Kasumi-1 (cell line): ENCODE results near the gene TLE2.

Source experiments
- DNase-seq, 2 experiments: peaks; one replicate each; lab custom pipeline; 2025; lab: John Stamatoyannopoulos, UW

TLE2 gene

DNA sequence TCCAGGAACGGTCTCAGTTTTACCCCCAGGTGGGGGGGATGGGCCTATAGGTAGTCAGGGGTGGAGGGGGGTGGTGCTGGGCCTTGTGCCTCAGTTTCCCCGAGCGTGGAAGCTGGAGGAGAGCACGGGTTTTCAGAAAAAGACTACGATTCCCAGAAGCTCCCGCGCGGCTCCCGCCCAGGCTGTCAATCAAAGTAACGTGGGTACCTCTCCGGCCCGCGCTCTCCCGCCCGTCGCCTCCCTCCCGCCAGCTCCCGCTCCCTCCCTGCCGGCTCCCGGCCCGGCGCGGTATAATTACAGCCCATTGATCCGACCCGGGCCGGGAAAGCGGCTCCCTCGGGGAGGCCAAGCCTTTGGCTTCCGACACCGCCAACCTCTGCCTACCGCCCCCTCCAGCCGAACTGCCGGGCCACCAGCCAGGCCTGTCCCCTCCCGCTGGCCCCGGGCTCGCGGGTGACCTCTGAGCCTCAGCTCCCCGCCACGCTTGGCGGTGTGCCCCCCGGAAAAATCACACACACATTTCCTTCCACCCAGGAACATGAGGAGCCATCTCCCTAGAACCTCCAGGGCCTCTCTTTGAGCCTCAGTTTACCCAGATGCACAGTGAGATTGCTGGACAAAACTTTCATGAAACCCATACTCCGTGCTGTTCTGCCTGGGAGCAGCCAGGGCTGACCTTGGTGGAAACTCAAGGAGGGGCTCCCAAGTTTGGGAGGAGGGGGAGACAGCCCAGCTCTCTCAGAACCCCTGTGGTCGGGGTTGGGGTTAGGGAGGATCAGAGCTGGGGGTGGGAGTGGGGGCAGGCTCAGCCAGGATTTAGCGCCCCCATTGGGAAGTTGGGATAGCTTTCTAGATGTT lies 7.3 kb upstream of the TLE2 start:
- peak; percentile 87 to 91 for DNase-seq

- DNase-seq, result peak; percentile 98
Measured at GRCh38 chr19:3035542-3036118, 6.5 kb upstream of the TLE2 start.

DNA sequence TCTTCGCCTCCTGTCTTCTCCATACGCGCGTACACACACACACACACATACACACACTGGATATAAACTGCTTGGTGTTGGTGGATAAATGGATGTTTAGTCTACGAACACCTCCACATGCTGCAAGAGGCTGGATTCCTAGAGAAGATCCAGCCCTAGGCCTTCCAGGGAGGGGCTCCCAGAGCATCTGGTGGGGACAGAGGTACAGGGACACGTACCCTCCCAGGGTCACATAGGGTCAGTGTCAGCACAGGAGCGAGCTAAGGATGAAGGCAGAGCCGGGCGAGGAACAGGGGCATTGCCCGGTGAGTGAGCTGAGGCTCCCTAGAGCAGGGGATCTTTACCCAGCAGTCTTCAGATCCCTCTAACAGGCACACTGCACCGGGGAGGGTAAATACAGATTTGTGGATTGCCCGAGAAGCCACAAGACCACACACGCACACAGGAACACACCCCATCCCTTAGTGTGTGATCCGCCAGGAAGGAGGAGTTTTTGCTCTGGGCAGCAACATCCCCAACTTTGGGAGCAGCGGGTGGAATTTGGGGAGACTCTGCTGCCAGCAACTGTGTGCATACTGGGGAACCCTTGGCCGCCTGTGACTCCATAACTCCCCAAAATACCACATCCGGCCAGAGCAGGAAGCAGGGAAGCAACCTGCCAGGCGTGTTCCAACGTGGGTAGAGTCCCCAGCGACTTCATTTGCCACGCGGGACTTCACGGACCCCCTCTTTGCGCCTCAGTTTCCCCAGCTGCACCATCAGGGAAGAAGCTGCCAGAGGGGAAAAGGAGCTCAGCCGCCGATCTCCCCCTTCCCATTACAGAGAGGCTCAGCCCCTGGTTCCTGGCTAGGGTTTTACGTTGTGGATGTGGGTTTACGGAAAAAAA lies 5.8 kb upstream of the TLE2 start:
- peak; percentile 61 to 62 for DNase-seq

DNA sequence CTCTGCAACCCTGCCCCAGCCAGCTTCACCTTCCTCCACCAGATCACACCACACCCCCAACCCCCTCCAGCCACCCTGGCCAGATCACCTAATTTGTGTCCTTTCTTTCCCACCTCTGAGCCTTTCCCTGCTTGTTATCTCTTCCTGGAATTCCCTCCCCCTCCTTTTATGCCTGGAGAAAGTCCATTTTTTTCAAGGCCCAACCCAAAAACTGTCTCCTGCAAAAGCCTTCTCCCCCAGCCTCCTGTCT lies 5.3 kb upstream of the TLE2 start:
- DNase-seq, result no peak

GRCh38 chr19:3033595-3034405 lies 4.7 kb upstream of the TLE2 start:
- DNase-seq, result no peak

- no peak for DNase-seq
Measured at GRCh38 chr19:3031607-3031867, 2.5 kb upstream of the TLE2 start.

- DNase-seq, result no peak
Measured at GRCh38 chr19:3028305-3029064, 595 bp downstream of the TLE2 start.

- DNase-seq, result no peak
Measured at GRCh38 chr19:3027981-3028304, 1.1 kb downstream of the TLE2 start.

- no peak for DNase-seq
Measured at GRCh38 chr19:3027292-3027691, 1.8 kb downstream of the TLE2 start.

- no peak for DNase-seq
Measured at GRCh38 chr19:3026768-3027167, 2.3 kb downstream of the TLE2 start.

- DNase-seq, result no peak
Measured at GRCh38 chr19:3025549-3025886, 3.6 kb downstream of the TLE2 start.

GRCh38 chr19:3024870-3025548 lies 4.1 kb downstream of the TLE2 start:
- DNase-seq, result no peak

DNA sequence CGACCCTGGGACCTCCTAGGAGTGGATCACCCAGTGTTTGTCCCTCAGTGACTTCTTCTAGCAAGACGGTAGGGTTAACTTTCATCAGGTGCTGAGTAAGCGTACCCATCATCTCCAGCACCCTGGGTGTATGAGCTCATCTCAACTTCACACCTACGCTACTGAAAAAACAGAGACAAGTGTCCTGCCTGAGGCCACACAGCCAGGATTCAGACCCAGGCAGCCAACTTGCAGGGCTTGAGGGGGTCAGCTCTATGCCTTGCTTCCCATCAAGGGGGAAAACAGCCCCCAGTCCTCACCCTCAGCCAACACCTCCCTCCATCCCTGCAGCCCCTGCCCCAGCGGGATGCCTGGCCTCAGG lies 4.6 kb downstream of the TLE2 start:
- DNase-seq, result no peak

- DNase-seq, result no peak
Measured at GRCh38 chr19:3020321-3020960, 8.6 kb downstream of the TLE2 start.

DNA sequence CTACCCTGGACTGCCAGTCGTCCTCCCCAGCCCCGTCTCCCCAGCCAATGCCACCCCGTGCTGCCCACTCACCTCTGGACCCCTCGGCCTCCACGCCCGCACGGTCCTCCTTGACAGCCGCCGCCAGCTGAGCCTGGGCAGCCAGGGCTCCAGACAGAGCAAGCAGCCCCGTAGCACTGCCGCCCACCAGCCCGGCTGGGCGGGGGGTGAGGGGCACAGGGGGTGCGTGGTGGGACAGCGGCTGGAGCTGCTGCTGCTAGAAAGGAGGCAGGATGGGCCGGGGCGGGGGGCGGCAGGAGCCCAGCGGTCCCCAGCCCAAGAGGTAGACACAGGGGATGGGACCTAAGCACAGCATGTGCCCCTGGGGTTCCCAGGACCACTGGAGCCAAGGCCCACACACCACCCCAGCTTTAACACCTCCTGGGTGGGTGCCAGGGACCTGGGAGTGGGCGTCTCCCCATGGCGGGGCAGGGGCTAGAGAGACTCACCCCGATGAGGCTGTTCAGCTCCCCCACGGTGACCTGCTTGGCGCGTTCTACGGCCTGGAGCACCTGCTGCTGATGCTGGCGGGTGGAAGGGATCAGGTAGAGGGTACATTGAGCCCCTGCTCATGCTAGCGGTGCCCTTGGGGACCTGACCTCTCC lies 9.7 kb downstream of the TLE2 start:
- DNase-seq, result no peak

DNA sequence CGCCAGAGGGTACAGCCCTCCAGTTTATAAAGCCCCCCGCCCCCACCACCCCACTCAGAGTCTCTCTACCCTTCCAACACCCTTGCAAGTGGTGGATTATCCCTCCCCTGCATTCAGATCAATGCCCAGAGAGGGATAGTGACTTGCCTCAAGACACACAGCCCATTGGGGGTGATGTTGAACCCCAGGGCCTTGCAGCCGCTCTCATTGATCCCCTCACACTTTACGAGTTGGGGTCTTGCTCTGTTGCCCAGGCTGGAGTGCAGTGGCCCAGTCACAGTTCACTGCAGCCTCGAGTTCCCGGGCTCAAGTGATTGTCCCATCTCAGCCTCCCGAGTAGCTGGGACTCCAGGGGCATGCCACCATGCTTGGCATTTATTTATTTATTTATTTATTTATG lies 11.2 kb downstream of the TLE2 start:
- DNase-seq, result no peak

DNA sequence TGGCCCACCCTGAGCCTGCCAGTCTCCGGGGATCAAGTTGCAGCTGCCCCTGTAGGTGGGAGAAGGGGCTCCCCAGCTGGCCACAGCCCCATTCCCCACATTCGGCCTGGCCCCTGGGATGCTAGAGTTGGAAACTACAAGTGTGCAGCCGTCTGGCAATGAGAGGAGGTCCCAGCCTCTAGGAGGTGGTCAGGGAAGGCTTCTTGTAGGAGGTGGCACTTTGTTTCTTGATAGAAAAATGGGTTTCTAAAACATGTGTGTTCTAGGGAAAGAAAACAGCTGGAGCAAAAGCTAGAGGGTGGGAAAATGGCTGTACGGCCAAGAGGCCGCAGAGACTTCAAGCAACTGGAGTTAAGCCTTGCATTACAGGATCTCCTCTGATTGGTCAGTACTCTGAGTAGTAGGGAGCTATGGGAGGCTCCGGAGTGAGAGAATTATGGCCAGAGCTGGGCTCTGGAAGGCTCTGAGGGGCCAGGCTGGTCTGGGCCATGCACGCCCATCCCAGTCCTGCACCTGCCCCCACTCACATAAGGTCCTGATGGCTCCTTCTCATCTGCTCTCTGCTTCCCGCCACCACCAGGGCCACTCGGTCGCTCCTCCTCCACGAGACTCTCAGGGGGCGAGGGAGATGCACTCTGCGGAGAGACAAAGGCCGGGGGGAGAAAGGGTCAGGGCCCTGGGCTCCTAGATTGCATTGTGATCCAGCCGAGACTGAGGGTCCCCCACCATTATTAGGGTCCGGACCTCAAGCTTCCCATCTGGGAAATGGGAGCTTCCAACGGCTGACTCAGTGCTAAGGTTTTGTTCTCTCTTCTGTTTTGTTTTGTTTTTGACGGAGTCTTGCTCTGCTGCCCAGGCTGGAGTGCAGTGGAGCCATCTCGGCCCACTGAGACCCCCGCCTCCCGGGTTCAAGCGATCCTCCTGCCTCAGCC lies 13.7 kb downstream of the TLE2 start:
- no peak for DNase-seq

GRCh38 chr19:3014135-3014534 lies 14.9 kb downstream of the TLE2 start:
- DNase-seq, result no peak

GRCh38 chr19:3013263-3013725 lies 15.8 kb downstream of the TLE2 start:
- DNase-seq, result no peak
